ENCODE results near the gene LETM1. TPM values are rescaled to one million over a fixed set of nuclear protein-coding genes. Genes with fewer than 3 reads are reported as not detected.

LETM1 gene
- total and polyA plus RNA-seq, 2 donors (not counting 3 experiments of a cell fraction or from before 2014, with no cell fraction given), result 25.6 to 62.5 TPM

DNA sequence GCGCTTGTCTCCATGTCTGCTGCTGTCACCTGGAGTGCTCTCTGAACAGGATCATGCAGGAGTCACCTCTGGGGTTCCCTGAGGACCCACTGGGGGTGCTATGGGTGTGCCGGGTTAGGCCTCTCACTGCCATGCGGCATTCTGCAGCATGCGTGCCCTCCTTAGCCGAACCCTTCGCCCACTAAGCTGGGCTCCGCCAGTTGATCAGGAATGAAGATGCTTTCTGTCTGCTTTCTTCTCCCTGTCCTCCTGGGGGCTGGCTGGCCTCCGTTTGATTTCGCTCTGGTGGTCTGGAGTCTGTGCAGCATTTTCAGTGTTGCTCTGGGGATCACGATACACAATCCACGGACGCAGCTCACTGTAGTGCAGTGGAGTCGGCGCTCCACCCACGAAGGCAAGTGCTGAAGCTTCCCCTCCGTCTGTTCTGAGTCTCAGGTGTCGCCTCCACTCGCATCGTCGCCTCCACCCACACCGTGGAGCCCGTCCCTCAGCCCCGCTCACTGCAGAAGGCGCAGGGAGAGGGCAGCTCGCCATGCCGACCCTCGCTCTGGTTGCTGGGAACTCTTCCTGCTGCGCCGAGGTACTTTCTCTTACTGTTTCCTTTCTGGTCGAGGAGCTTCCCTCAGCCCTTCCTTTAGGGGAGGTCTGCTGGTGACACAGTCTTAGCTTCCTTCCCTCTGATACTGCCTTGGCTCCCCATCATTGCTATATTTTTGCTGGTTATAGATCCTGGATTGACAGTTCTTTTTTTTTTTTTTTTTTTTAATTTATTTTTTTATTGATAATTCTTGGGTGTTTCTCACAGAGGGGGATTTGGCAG, 29.2 kb downstream of the LETM1 start:
- CTCF ChIA-PET, result interaction anchor here (1.0 to 1.2 kb wide), 2 partner anchors 72 to 84 kb away, joined by 4 to 6 read pairs; no protein-coding TSS in a partner anchor
- FAIRE-seq, result no peak
- no TSS peak for BruUV-seq (replicated peaks)
- no peaks in the 10 kb centered on the region for H3K9me1 ChIP-seq (replicated peaks; ENCODE audit: control insufficient read depth, extremely low read depth, insufficient read depth, low read length)
- no peak overlapping the region for H3K4me2 ChIP-seq (ENCODE audit: insufficient read depth, low read length)
- no peak overlapping the region for H2AFZ ChIP-seq (ENCODE audit: low read depth, low read length)
- DNase-seq (ENCODE audit: low read depth, low spot score), result no peak
- peaks cover 12 to 42% of the 10 kb centered on the region in 2 experiments for H3K36me3 ChIP-seq (ENCODE audit: control insufficient read depth in 2 of 2, extremely low read depth in 1 of 2, insufficient read depth in 2 of 2, low read length in 2 of 2)
- no peak for TF ChIP-seq JUN (IDR thresholded peaks at IDR 0.05; ENCODE audit: borderline replicate concordance, insufficient read depth, insufficient read length, low read depth)
- TF ChIP-seq GATA2 (IDR thresholded peaks at IDR 0.05; ENCODE audit: insufficient read depth, insufficient read length, low read depth, low read length), result no peak
- no peak for TF ChIP-seq MYC (IDR thresholded peaks at IDR 0.05; ENCODE audit: low read depth, low read length)
- TF ChIP-seq MAX (IDR thresholded peaks at IDR 0.05; ENCODE audit: insufficient read depth, insufficient read length), result no peak
- TF ChIP-seq POLR2A (IDR thresholded peaks at IDR 0.05; ENCODE audit: low read depth, low read length), result no peak
- TF ChIP-seq POLR2AphosphoS5 (IDR thresholded peaks at IDR 0.05; ENCODE audit: insufficient read depth, low read depth, low read length), result no peak
- TF ChIP-seq EZH2 (IDR thresholded peaks at IDR 0.05; ENCODE audit: borderline replicate concordance, low read depth, low read length, severe bottlenecking), result no peak
- no peak for TF ChIP-seq FOS (IDR thresholded peaks at IDR 0.05; ENCODE audit: borderline replicate concordance, insufficient read depth, low read length)
- TF ChIP-seq CTCF (IDR thresholded peaks at IDR 0.05; ENCODE audit: extremely low read depth in 1 of 2, insufficient read depth in 1 of 2, low read depth in 1 of 2, low read length in 2 of 2), result no peak
- intact Hi-C loops (cut with micrococcal nuclease), result no loop called here
- POLR2A ChIA-PET, result no interaction called here
- H3K27ac ChIP-seq (ENCODE audit: insufficient read depth, low read depth, low read length), result no peak overlapping the region
- no peak overlapping the region for H3K9ac ChIP-seq (replicated peaks; ENCODE audit: extremely low read depth, insufficient read depth, low read length)
- no peaks in the 10 kb centered on the region for H3K27me3 ChIP-seq (ENCODE audit: control insufficient read depth in 2 of 2, insufficient read depth in 2 of 2, low read length in 2 of 2)
- H3K9me3 ChIP-seq (replicated peaks; ENCODE audit: control insufficient read depth, insufficient read depth, low read length), result no peaks in the 10 kb centered on the region
- H4K20me1 ChIP-seq (replicated peaks; ENCODE audit: control insufficient read depth, extremely low read depth, insufficient read depth, low read length), result no peaks in the 10 kb centered on the region
- no peaks in the 10 kb centered on the region for H3K4me1 ChIP-seq (ENCODE audit: control insufficient read depth, extremely low read depth, insufficient read depth, low read length)
- dilution Hi-C loops (cut with MboI; ENCODE audit: extremely low pct_ligation_motif_present, low sequenced_read_pairs), result no loop called here
- H3K79me2 ChIP-seq (ENCODE audit: control insufficient read depth, insufficient read depth, low read length), result no peaks in the 10 kb centered on the region
- H3K4me3 ChIP-seq (replicated peaks in 1 of 3; ENCODE audit: insufficient read depth in 1 of 3, low read depth in 1 of 3, low read length in 3 of 3), result no peak overlapping the region

All from endothelial cell of umbilical vein (primary cell).